Left lobe of liver (tissue), 2 donors: Measurements from ENCODE around the gene TMEM178A. TPM values are rescaled to one million over a fixed set of nuclear protein-coding genes. Genes with fewer than 3 reads are reported as not detected.
"Not testable (repeated sequence)": the region's sequence is repeated elsewhere in the genome, so short reads cannot be mapped to it uniquely, and the experiment has no call there.

Experiments
- ATAC-seq: fragments of 200-7000 bp; cut with Tn5 transposase; one replicate; pipeline ENCODE4 v1.9.1; 2020; ENCODE audit warnings: mild to moderate bottlenecking, moderate library complexity
- DNase-seq: peaks from one replicate; pipeline ENCODE4 v3.0.0-alpha.2; 2020; ENCODE audit warnings: low spot score
- total RNA-seq: library from RNA; stranded (reverse); gene quantifications from one replicate; pipeline ENCODE4 v1.2.1, GENCODE V29; 2021
- donor health status: DM: no; HTN: no; CAD: no; lungs with moderate emphysema.
- donor health status: DM: no; HTN: yes; CAD: no.

The TMEM178A gene
- total RNA-seq, 1 donor from 2014 or later, result 0.81 TPM

DNA sequence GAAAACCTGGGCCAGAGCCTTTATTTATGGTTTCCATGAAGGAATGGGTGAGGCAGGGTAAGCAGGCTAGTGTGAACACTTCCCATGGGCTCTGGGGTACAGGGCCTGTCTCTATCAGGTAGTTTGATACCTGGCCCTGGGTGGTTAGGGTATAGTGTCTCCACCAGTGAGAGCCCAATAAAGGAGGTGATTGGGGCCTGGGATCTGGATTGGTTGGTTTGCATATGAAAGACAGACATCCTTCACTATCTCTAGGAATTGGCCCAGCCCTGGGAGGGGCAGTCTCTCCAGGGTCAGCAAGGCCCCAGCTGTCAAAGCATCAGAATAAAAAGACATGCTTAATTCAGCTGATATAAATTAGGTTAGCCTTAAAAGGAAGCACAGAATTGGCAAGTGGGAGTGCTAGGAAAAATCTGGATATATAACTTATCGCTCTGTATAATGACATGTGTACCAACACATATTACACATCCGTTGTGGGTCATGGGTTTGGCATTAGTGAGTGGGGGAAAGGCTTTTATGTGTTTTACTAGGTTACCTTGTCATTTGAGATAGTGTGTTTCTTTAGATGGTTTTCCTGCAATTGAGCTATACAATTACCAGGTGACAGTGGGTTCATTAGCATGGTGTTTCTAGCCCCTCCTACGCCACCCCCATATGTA is 18.5 kb upstream of the TMEM178A start:
- ATAC-seq, result no peak
- no peak for DNase-seq

DNA sequence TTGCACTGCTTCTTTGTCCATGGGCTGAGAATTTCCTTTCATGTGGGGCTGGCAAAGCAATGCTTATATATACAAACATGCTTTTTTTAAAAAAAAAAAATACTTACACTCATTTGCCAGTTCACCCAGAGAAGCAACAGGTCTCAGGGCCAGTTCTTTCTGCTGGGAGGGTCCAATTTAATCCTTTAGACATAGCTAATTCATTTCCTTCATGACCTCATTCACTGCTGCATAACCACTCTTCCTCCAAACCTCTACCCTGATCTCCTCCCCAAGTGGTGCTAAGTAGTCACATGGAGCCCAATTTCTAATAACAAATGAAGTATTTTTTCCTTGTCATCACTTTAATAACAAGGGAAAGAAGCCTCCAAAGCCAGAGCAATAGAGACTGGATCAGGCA is 17.1 kb upstream of the TMEM178A start:
- ATAC-seq (no peak), DNase-seq (no peak)

DNA sequence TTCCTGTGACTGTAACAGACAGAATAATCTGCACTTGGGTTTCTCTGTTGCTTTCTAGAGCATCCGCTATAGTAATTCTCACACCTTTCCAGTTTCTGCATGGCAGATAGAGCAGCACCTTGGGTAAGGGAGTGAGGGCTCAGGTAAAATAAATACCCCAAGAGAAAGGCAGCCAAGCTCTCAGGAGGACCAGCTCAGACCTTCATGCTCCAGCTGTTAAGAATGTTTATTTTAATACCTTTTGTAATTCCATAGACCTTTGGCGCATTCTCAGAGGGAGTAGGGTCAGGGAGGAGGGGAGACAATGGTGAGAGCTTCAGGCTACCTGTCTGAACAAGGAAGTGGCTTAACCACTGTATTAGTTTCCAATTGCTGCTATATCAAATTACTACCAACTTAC is 16.2 kb upstream of the TMEM178A start:
- ATAC-seq, result no peak
- no peak for DNase-seq

DNA sequence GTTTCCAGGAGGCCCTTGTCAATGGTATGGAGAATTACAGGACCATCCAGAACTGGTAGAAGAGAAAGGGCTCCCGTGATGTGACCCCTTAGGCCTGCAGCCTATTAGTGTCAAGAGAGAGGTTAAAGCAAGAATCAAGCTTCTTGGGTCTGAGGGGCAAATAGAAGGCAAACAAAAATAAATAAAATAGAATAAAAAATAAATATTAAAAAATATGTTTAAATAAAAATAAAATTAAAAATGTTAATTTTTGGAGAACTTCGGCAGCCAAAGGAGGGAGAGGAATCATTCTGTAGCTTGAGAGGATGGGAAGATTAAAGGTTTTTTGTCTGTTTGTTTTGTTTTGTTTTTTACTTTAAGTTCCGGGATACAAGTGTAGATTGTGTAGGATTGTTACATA is 15.2 kb upstream of the TMEM178A start:
- ATAC-seq (no peak), DNase-seq (no peak)

DNA sequence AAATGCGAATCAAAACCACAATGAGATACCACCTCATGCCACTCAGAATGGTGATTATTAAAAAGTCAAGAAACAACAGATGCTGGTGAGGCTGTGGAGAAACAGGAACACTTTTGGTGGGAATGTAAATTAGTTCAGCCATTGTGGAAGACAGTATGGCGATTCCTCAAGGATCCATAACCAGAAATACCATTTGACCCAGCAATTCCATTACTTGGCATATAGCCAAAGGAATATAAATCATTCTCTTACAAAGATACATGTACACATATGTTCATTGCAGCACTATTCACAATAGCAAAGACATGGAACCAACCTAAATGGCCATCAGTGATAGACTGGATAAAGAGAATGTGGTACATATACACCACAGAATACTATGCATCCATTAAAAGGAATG is 9.5 kb upstream of the TMEM178A start:
- DNase-seq, ATAC-seq: not testable (repeated sequence)

DNA sequence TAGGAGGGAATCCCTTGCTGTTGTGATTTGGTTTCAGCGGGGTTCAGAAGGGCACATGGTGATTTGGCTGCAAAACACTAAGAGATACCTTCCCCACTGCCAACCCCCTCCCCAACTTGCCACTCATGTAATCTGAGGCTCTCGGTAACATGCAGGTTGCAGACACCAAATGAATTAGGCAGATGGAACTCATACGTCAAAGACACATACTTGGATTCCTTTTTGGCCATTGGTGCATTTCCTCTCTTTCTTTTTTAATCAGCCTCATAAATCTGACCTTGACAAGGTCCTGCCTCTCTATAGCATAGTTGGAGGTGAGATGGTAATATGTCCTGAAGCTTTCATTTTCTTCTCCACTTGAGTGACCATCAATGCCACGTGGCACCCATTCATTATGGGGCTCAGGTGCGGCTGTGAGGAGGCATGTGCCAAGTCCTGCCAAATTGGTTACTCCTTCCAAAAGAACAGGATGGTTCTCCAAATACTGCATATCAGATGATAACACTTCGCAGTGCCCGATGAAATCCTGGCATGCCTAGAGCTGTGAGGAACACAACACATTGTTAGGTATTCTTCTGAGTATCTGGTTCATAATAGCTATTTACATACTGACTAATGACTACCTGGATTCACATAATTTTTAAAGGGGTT is 8.3 kb upstream of the TMEM178A start:
- DNase-seq, result no peak
- ATAC-seq, result no peak

DNA sequence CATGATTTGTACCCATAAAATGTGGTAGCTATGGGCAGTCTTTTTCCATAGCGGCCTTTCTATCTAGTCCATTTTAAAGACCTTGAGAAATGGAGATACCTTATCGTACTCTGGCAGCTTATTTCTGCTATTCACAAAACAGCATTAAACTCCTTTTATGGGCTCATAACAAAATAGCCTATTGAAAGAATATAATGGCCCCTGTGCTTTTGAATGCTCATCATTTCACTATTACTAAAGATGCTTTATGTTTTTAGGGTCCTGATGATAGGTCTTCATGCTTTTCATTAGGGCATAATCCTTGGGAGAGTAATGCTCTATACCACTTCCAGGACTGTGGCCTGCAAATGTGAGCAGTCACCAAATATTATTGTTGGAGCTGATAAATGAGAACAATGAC is 7.3 kb upstream of the TMEM178A start:
- DNase-seq (no peak), ATAC-seq (no peak)

DNA sequence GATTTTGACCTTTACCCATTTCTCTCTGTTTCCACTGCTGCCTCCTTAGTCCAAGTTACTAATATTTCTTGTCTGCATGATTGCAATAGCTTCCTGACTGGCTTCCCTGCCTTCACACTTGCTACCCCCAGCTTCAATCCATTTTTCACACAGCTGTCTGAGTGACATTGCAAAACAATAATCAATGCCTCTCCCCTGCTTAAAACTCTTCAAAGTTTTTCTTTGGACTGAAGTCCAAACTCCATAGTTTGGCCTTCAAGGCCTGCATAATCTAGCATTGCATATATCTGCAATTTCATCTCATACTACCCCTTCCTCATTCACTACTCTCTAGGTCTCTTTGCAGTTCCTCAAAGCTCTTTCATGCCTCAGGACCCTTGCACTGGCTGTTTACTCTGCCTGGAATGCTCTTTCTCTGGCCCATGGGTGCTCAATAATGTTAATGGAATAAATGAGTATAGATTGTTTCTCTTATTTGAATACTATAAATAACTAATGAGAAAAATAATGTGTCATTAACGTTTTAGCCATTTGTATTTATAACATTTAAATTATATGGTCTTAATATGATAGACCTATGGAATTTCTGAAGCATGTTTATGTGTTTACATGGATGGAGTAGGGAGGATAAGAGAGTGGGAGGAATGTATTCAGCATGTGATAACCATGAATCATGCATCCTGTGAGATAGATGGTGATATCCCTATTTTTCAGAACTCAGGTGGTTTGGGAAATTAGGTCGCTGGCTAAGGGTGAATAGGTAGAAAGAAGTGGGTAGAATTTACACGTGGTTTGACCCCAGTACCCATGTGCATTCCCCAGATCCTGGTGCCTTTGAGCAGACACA is 5.7 kb upstream of the TMEM178A start:
- no peak for ATAC-seq

DNA sequence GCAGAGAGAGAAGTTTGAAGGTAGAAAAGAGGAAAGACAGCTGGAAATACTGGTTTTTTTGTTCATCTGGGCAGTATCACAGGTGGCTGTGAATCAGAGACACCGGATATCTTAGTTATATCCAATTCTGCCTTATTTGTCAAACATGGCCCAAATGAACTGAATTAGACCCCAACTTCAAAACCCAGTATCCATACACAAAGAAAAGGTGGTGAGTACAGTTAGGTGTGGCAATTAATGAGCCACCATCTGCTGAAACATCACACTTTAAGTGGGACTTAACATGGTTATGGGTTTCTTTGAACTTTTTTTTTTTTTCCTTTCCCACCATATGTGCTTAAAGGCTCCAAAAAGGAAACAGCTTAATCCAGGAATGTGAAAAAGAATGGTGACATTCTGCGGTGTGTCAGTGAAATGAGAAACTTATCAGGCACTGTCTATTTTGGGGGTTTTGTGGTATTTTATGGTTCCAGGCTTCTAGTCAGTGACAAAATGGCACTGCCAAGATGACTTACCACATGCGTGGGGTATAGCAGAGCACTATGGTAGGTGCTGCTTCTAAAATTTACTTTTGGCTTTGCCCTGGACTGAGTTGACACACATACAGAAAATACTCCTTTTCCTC is 5.0 kb upstream of the TMEM178A start:
- ATAC-seq (no peak), DNase-seq (no peak)

More for the DNA sequence above, 5.7 kb upstream of the TMEM178A start:
- DNase-seq, result no peak

DNA sequence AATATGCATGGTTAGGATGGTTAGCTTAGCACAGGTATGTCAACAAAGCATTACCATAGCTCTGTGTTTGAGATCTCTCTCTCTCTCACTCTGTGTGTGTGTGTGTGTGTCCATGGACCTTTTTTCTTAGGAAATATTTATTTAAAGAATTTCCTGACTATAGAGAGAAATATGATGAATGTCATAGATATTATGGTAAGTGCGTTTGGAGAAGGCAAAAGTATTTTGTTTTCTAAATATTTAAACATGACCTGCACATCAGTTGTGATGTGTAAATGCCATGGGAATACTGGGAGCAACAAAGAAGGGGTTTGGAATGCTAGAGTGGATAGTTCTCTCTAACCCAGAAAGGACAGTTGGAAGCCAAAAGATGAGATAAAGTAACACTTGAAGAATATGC is 3.9 kb upstream of the TMEM178A start:
- ATAC-seq (no peak), DNase-seq (no peak)

DNA sequence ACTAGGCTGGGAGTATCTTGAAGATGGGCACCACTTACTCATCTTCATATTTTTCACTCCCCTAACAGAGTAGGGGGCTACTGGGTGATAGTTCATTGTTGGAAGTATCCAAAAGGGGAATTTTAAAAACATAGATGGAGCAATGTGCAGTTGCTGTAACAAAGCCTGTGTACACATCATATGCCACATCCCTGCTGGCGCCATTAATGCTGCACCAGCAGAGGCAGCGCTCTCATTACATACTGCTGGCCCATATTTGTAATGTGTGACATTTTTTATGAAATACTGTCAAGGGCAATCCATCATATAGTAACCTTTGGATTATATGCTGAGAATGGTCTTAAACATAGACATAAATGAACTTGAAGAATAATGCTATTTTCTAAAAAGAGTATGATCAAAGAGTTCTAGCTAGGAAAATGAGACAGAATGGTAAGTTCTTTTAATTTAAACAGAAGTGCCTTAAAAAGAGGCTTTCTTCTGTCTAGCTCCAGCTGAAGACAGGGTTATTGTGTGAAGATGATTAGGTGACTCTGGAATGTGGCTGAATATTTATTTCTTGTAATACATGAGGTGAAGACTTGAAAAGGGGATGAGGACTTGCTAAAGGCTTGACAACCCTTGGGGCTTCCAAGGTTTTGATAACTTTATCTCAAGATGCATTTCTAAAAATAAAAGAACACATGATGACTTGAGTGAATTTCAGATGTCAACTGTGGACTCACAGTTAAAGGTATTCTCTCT is 2.4 kb upstream of the TMEM178A start:
- ATAC-seq, result no peak
- no peak for DNase-seq

DNA sequence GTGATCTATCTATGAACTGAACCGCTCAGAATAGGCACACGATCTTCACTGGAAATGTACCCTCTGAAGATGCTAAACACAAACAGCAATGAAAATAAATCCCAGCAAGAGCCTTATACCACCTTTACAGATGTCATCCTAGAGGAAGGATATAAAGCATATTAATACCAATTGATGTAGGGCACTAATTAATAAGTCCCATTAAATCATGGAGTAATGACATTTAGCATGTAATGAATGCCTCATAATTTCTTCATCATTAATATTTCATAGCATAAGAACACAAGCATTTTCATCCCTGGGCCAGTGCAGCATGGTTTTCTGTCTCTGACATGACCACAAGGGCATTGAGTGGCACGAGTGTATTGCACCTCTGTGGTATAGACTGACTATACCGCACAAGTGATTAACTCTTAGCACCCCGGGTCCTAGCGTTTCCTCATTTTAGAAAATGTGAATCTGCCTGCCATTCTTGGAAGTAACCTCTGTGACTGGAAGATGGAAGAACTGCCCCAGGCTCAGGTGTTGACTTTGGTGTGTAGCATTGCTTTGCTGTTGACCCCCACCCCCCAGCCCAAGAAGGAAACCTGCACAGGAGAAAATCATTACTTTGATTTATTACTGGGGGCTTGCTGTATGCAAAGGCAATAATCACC is 1.4 kb upstream of the TMEM178A start:
- ATAC-seq (no peak), DNase-seq (no peak)

DNA sequence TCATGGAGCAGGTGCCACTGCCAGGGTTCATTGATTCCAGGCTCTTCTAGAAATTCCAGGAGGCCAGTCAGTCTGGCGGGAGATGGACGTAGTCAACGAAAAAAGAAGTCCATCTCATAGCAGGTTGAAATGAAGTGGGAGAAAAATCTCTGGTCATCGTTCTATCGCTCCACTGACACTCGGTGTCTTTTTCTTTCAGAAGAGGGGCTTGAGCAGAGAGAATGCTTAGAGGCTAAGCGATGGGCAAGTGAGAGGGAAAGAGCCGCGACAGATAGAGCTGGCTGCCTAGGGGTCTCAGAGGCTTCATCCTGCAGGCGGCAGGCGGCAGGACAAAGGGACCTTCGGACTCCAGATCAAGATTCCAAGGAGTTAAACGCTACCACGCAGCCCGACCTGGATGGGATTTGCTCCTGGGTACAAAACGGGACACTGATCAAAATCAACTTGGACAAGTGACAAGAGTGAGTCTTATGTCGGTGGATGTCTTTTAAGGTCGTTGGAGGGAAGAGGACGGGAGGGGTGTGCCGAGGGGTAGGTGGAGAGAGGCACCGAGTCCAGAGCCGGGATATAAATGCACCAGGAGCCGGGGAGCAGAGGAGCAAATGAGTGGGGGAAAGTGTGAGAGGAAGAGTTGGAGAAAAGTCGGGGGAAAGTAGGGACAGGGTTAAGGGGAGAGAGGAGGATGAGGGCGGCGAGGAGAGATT is 677 bp upstream of the TMEM178A start:
- no peak for DNase-seq
- ATAC-seq, result no peak

DNA sequence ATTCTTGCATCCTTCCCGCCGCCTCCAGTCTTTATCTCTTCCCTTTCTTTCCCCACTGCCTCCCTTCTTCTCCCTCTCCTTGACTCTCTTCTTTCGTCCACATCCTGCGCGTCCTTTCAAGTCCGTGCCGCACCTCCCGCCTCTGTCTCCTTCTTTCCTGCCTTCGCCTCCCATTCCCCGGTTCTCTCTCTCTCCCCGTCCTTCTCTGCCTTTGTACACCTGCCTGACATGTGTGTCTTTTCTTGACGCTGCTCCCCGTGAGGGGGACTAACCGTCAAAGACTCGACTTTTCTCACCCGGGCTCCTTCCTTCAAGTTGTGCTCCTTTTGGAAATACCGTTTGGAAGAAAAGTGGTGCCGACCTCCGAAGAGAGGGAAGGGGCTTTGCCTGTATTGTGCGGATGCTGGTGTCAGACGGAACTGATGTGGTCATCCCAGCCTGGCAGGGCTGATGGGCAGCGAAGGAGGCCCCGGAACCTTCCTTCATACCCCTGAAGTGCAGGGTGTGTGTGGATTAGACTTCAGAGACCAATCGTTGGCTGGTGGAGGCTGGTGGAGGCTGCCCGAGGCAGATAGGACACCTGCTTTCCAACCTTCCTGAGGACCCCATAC is 879 bp downstream of the TMEM178A start:
- no peak for ATAC-seq
- DNase-seq, result no peak

DNA sequence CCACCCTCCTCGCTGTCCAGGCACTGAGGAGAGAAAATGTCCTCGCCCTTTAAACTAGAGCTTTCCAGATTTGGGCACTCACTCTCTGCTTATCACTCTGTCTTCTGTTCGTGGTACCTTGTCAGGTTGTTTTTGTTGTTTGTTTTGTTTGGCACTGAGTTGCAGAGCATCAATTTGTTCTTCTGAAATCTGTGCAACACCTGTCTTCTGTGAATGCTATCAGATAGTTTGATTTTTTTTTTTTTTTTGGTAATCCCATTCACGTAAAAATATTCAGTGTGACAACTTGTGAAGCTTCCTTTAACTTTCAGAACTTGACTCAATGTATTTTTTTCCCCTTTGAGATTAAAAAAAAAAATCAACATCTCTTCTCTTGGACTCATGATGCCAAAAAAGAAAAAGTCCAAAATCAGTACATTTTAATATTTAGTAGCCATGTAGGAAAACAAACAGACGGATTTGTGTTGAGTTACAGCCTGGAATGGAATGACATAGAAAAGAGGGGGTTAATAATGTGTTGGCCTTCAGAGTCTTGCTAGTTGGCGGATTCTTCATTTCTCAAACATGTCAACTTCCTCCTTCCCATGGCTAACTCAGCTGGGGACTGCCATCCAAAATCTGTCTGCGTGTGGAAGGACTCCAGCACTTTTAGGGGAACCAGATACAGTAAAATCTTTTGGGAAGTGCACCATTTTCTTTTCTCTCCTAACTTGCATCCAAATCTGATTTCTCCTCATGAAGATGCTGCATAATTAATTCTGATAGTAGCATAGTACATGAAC is 1.6 kb downstream of the TMEM178A start:
- no peak for ATAC-seq

DNA sequence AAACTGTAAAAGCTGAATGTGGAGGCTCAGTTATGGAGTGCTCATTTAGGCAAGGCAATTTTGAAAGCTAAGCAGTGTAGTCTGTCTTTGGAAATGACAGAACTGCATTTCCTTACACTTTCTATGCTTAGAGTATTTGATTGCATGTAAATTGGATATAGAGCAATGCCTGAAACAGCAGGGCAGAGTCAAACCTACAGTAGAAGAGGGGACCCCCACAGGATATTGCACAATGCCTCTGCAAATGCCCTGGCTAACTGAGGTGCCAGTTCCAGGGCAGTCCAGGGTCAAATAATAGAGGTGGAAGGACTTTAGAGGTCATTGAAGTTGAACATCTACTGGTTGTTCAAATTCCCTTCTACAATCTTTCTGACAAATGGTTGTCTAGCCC is 2.2 kb downstream of the TMEM178A start:
- DNase-seq, result no peak
- no peak for ATAC-seq

More for the DNA sequence above, 1.6 kb downstream of the TMEM178A start:
- no peak for DNase-seq

DNA sequence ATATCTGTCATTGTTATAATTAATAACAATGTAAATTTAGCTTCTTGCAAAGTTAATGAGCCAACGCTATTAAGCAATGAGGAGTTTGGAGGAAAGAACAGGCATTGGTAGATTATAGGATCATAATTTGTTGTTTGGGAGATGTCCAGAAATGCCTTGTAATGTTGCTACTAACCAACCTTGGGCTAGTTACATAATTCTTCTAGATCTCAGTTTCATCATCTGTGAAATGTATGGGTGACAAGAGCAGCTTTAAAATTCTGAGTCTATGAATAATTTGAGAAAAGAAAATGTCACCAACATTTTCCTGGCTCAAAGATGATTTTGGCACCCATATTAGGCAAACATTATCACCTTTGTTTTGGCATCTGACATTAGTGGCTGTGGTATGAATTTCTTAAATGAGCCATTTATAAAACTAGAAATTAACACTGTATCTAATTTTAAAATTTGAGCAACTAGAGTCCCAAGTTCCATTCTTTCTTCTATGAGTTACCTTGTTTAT is 2.9 kb downstream of the TMEM178A start:
- DNase-seq, result no peak

DNA sequence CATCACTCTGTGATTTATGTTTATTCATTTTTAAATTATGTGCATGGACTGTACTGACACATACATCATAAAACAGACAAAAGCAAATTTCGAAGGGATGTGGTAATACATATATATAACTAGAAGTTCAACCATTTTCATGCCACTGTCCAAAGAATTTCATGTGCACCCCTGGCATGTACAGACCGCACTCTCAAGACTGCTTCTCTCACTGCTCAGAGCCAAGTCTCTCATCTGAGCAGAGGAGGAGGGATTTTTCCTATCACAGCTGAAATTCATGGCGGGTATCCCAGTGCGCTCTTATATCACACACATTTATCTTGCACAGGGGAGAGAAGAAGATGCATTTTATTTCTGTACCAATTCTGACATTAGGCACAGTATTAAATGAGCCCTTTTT is 5.9 kb downstream of the TMEM178A start:
- DNase-seq, result no peak
- no peak for ATAC-seq

More for the DNA sequence above, 2.9 kb downstream of the TMEM178A start:
- ATAC-seq, result no peak
